HCT116 (cell line): ENCODE data around the gene TMA7. TPM values are rescaled to one million over a fixed set of nuclear protein-coding genes. Genes with fewer than 3 reads are reported as not detected.

Experiments used
- ATAC-seq: fragments of 200-7000 bp; cut with Tn5 transposase; 2 replicates; pipeline ENCODE4 v1.9.1; 2020; ENCODE audit warnings: mild to moderate bottlenecking, moderate library complexity
- BruUV-seq: library from RNA; stranded (reverse); fragments of 400-500 nt; replicated peaks from 2 replicates; lab custom pipeline; 2021; lab: Mats Ljungman, UMichigan
- CTCF ChIA-PET: fragments of 300-600 bp; sonication (Branson Sonifier 250); formaldehyde crosslinking; loops from one replicate; lab custom pipeline; 2021; ENCODE audit warnings: antibody characterized with exemption; lab: Charles Lee
- POLR2A ChIA-PET: fragments of 300-600, 350-600 bp; sonication (Branson Sonifier 250); formaldehyde crosslinking; loops from one replicate; lab custom pipeline; 2021; ENCODE audit warnings: antibody characterized with exemption; lab: Charles Lee
- RAD21 ChIA-PET, 2 experiments: fragments of 300-600 bp; sonication (Branson Sonifier 250); formaldehyde crosslinking; loops; one replicate each; lab custom pipeline; 2023; ENCODE audit warnings: low total read pairs in 2 of 2; ENCODE audit not compliant: uncharacterized antibody in 2 of 2, unreplicated experiment in 2 of 2, low non-redundant PET in 1 of 2; lab: Charles Lee
- DNase-seq: peaks from one replicate; pipeline ENCODE4 v3.0.0-alpha.2; 2010; ENCODE audit warnings: low read depth, low spot score
- H2AFZ ChIP-seq: fragments of 200-600 bp; shearing (Covaris generic), sonication (generic); 2 replicates; pipeline ENCODE4 v1.6.1; 2017; ENCODE audit warnings: low read depth, mixed run types, mixed read lengths, antibody characterized with exemption, low read length; ENCODE audit not compliant: poor library complexity, severe bottlenecking
- H3K27ac ChIP-seq: 2 replicates; pipeline ENCODE4 v1.5.1; 2012; ENCODE audit warnings: low read depth, low read length
- H3K27me3 ChIP-seq: fragments of 200-600 bp; sonication (generic); 2 replicates; pipeline ENCODE4 v1.6.1; 2016; ENCODE audit warnings: mixed run types, low read length, mixed read lengths; ENCODE audit not compliant: insufficient read depth
- H3K36me3 ChIP-seq, 2 experiments: fragments of 200-500 bp in 1 of 2; fragments of 200-600 bp in 1 of 2; sonication (Bioruptor generic) in 1 of 2; sonication (generic) in 1 of 2; 2 replicates each; pipeline versions ENCODE4 v1.5.1 to v1.6.1; 2014 to 2016; ENCODE audit warnings: low read length in 2 of 2, inconsistent platforms in 1 of 2, mixed read lengths in 1 of 2, mixed run types in 1 of 2; ENCODE audit not compliant: insufficient read depth in 2 of 2, control insufficient read depth in 1 of 2
- H3K4me1 ChIP-seq, 2 experiments: fragments of 200-600 bp in 1 of 2; sonication (generic) in 1 of 2; 2 replicates each; pipeline versions ENCODE4 v1.5.1 to v1.6.1; 2012 to 2017; ENCODE audit warnings: low read length in 2 of 2, inconsistent platforms in 1 of 2, mild to moderate bottlenecking in 1 of 2, mixed read lengths in 1 of 2, mixed run types in 1 of 2, moderate library complexity in 1 of 2; ENCODE audit not compliant: insufficient read depth in 2 of 2, control insufficient read depth in 1 of 2
- H3K4me2 ChIP-seq: fragments of 200-600 bp; sonication (generic); 2 replicates; pipeline ENCODE4 v1.6.1; 2017; ENCODE audit warnings: mixed run types, low read length, mixed read lengths
- H3K4me3 ChIP-seq, 2 experiments: fragments of 200-600 bp in 1 of 2; sonication (generic) in 1 of 2; replicated peaks in 1 of 2; 2 replicates each; pipeline ENCODE4 v1.5.1; 2011 to 2016; ENCODE audit warnings: low read length in 2 of 2, control low read depth in 1 of 2, low read depth in 1 of 2, mild to moderate bottlenecking in 1 of 2, mixed read lengths in 1 of 2, mixed run types in 1 of 2
- H3K79me2 ChIP-seq: fragments of 200-600 bp; sonication (generic); 2 replicates; pipeline ENCODE4 v1.6.1; 2017; ENCODE audit warnings: mild to moderate bottlenecking, mixed run types, low read length, moderate library complexity, mixed read lengths; ENCODE audit not compliant: insufficient read depth
- H3K9ac ChIP-seq: fragments of 200-600 bp; sonication (generic); 2 replicates; pipeline ENCODE4 v1.6.1; 2016; ENCODE audit warnings: low read length, mixed read lengths
- H3K9me2 ChIP-seq: fragments of 200-600 bp; sonication (generic), shearing (Covaris generic); 2 replicates; pipeline ENCODE4 v1.6.1; 2017; ENCODE audit warnings: mixed run types, mild to moderate bottlenecking, moderate library complexity; ENCODE audit not compliant: insufficient read depth
- H3K9me3 ChIP-seq, 2 experiments: fragments of 200-500 bp in 1 of 2; fragments of 200-600 bp in 1 of 2; sonication (Bioruptor generic) in 1 of 2; sonication (generic) in 1 of 2; 2 replicates each; pipeline ENCODE4 v1.6.1; 2014 to 2017; ENCODE audit warnings: low read length in 2 of 2, mixed read lengths in 2 of 2, inconsistent platforms in 1 of 2, low read depth in 1 of 2, mild to moderate bottlenecking in 1 of 2, mixed run types in 1 of 2, moderate library complexity in 1 of 2; ENCODE audit not compliant: control insufficient read depth in 1 of 2, insufficient read depth in 1 of 2
- H4K20me1 ChIP-seq: fragments of 200-600 bp; sonication (generic), shearing (Covaris generic); 2 replicates; pipeline ENCODE4 v1.6.1; 2017; ENCODE audit warnings: mixed run types, mild to moderate bottlenecking, moderate library complexity; ENCODE audit not compliant: insufficient read depth
- CBX3 ChIP-seq: IDR thresholded peaks from 2 replicates; pipeline ENCODE4 v1.6.1; 2012; ENCODE audit warnings: low read depth
- CEBPB ChIP-seq: IDR thresholded peaks from 2 replicates; pipeline ENCODE4 v1.6.1; 2012; ENCODE audit warnings: low read depth
- ELF1 ChIP-seq: IDR thresholded peaks from 2 replicates; pipeline ENCODE4 v1.6.1; 2012; ENCODE audit warnings: low read depth, borderline replicate concordance
- EZH2 ChIP-seq: fragments of 200-600 bp; sonication (generic); IDR thresholded peaks from 2 replicates; pipeline ENCODE4 v1.6.1; 2017; ENCODE audit warnings: antibody characterized with exemption, mixed run types
- EZH2phosphoT487 ChIP-seq: fragments of 200-600 bp; IDR thresholded peaks from 2 replicates; pipeline ENCODE4 v1.6.1; 2018; ENCODE audit warnings: antibody characterized with exemption, borderline replicate concordance
- FOSL1 ChIP-seq: IDR thresholded peaks from 2 replicates; pipeline ENCODE4 v1.6.1; 2012; ENCODE audit warnings: low read depth
- JUND ChIP-seq: IDR thresholded peaks from 2 replicates; pipeline ENCODE4 v1.6.1; 2012
- MAX ChIP-seq: IDR thresholded peaks from 2 replicates; pipeline ENCODE4 v1.6.1; 2012
- POLR2A ChIP-seq: IDR thresholded peaks from 2 replicates; pipeline ENCODE4 v1.7.0; 2011; ENCODE audit warnings: borderline replicate concordance; ENCODE audit not compliant: insufficient read depth, insufficient read length; ENCODE audit errors: extremely low read depth
- POLR2AphosphoS5 ChIP-seq: IDR thresholded peaks from 2 replicates; pipeline ENCODE4 v1.6.1; 2011; ENCODE audit warnings: mild to moderate bottlenecking, low read depth, low read length, moderate library complexity
- RAD21 ChIP-seq: IDR thresholded peaks from 2 replicates; pipeline ENCODE4 v1.6.1; 2012; ENCODE audit warnings: low read depth, mild to moderate bottlenecking
- REST ChIP-seq: IDR thresholded peaks from 2 replicates; pipeline ENCODE4 v1.6.1; 2012; ENCODE audit warnings: low read depth
- SIN3A ChIP-seq: IDR thresholded peaks from 2 replicates; pipeline ENCODE4 v1.6.1; 2012; ENCODE audit warnings: low read depth
- SP1 ChIP-seq: IDR thresholded peaks from 2 replicates; pipeline ENCODE4 v1.6.1; 2012; ENCODE audit warnings: low read depth
- SRF ChIP-seq: IDR thresholded peaks from 2 replicates; pipeline ENCODE4 v1.6.1; 2012; ENCODE audit warnings: low read depth
- TCF7L2 ChIP-seq: IDR thresholded peaks from 2 replicates; pipeline ENCODE4 v1.7.0; 2011; ENCODE audit warnings: borderline replicate concordance, inconsistent platforms; ENCODE audit not compliant: insufficient read depth, insufficient read length; ENCODE audit errors: extremely low read depth
- ZBTB33 ChIP-seq: IDR thresholded peaks from 2 replicates; pipeline ENCODE4 v1.6.1; 2011; ENCODE audit warnings: mild to moderate bottlenecking, low read length, moderate library complexity; ENCODE audit not compliant: insufficient replicate concordance; ENCODE audit errors: extremely low read depth
- ZFX ChIP-seq: fragments of 450-650 bp; IDR thresholded peaks from 2 replicates; pipeline ENCODE4 v1.6.1; 2017
- ZNF274 ChIP-seq: fragments of 200-500 bp; sonication (Bioruptor generic); IDR thresholded peaks from 2 replicates; pipeline ENCODE4 v1.6.1; 2014; ENCODE audit warnings: mild to moderate bottlenecking, low read depth, low read length, inconsistent platforms
- intact Hi-C: fragments of 100-400 bp; cut with micrococcal nuclease; formaldehyde crosslinking; loops from 2 replicates; pipeline ENCODE4 v1.10.0; 2022
- total RNA-seq: library from RNA; stranded (reverse); gene quantifications from one replicate; pipeline ENCODE4 v1.2.1, GENCODE V29; 2021; ENCODE audit not compliant: unreplicated experiment

The TMA7 gene
- total RNA-seq, 1 experiment from 2014 or later: 334 TPM

GRCh38 chr3:48446043-48446424 is 6.0 kb downstream of the TMA7 start (continued):
- TF ChIP-seq REST (no peak), POLR2AphosphoS5 (no peak), MAX (no peak), CEBPB (no peak), ZFX (no peak), SRF (no peak), ELF1 (no peak), JUND (no peak), EZH2 (no peak), FOSL1 (no peak)

GRCh38 chr3:48446425-48447193 is 6.6 kb downstream of the TMA7 start, which contains the start of gene ATRIP:
Gene ATRIP, plus strand, starts transcription at chr3:48446737. Its CDS starts 109 bp downstream, at chr3:48446846.
- H3K4me3 ChIP-seq: peak within 1 kb of the TSS; percentile 96 to 97
- peaks cover 48% of the 10 kb centered on the region for H3K79me2 ChIP-seq
- ATAC-seq (peak; percentile 88), DNase-seq (peak; percentile 62)
- H3K9ac ChIP-seq: peak within 1 kb of the TSS; percentile 87
- no peak within 1 kb of the TSS for H2AFZ ChIP-seq
- H3K9me2 ChIP-seq: no peaks in the 10 kb centered on the region
- no peaks in the 10 kb centered on the region for H3K27me3 ChIP-seq
- peaks cover 14 to 27% of the 10 kb centered on the region in 2 experiments for H3K4me1 ChIP-seq
- no TSS peak for BruUV-seq
- H3K4me2 ChIP-seq: peak within 1 kb of the TSS; percentile 84
- intact Hi-C loops: no loop called here
- ChIA-PET POLR2A (interaction anchor here (1.1 to 1.7 kb wide), 8 partner anchors 10 to 189 kb away, joined by 3 to 13 read pairs (median 4); partner anchors contain the start of genes PFKFB4 and SLC26A6), CTCF (interaction anchor here (1.0 to 4.6 kb wide), 5 partner anchors 11 to 252 kb away, joined by 3 to 50 read pairs (median 5); no protein-coding TSS in a partner anchor), RAD21 (interaction anchor here in 1 of 2 experiments (0.6 to 1.9 kb wide), 3 partner anchors 10 to 110 kb away, joined by 3 to 4 read pairs (median 3); partner anchors contain the start of gene PFKFB4)
- H3K9me3 ChIP-seq: no peaks in the 10 kb centered on the region
- H3K27ac ChIP-seq: peak within 1 kb of the TSS; percentile 82
- no peaks in the 10 kb centered on the region for H4K20me1 ChIP-seq
- peaks cover 16 to 37% of the 10 kb centered on the region in 2 experiments for H3K36me3 ChIP-seq
- TF ChIP-seq CEBPB (no peak), ZFX (peak; percentile 88), RAD21 (no peak), TCF7L2 (peak; percentile 41), POLR2AphosphoS5 (peak; percentile 99), ZNF274 (no peak), MAX (no peak), EZH2phosphoT487 (no peak), SIN3A (no peak), POLR2A (peak; percentile 95), SRF (no peak), SP1 (no peak), EZH2 (no peak), ZBTB33 (peak; percentile 40), CBX3 (no peak)
